ENCODE results near the gene GRK6. TPM values are rescaled to one million over a fixed set of nuclear protein-coding genes. Genes with fewer than 3 reads are reported as not detected.

GRK6 gene
- total RNA-seq, 1 donor from 2014 or later, result 59.4 TPM

DNA sequence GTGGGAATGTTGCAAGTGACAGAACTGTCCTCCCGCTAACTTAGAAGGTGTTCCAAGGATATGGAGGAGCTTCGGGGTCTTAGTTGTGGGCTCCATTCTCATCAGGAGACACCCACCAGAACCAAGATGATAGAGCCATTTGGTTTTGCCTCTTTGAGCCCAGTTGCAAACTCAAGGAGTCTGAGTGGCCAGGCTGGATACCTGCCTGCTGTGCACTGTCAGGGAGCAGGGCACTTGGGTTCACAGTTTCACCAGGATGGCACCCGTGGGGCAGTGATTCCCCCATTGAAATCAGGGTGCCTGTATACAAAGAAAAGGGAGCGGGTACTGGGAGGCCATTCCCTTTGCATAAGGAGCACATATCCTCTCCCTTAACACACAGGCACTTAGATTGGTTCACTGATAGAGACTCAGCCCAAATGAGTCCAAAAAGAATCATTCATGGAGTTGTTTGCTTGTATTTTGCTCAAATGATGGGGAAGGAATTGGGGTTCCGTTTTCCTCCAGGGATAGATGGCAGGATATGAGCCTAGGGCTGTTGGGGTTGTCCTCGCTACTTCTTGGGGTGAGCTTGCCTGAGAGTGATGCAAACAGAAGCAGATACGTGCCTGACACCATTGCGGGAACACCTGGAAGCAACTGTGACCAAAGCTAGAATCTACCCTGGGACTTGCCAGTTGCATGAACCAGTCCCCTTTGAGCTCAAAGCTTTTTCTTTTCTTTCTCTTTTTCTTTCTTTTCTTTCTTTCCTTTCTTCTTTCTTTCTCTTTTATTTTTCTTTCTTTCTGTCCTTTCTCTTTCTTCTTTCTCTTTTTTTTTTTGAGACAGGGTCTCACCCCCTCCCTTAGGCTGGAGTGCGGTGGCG is 18.8 kb downstream of the GRK6 start:
- Histone ChIP-seq H3K27ac (no peak overlapping the region), H3K4me3 (no peak overlapping the region), H3K36me3 (peaks cover 26% of the 10 kb centered on the region), H3K27me3 (ENCODE audit: low read depth) (peaks cover 11% of the 10 kb centered on the region), H3K4me1 (peaks cover 25% of the 10 kb centered on the region), H3K9me3 (no peaks in the 10 kb centered on the region)
- TF ChIP-seq, protein P1, sequence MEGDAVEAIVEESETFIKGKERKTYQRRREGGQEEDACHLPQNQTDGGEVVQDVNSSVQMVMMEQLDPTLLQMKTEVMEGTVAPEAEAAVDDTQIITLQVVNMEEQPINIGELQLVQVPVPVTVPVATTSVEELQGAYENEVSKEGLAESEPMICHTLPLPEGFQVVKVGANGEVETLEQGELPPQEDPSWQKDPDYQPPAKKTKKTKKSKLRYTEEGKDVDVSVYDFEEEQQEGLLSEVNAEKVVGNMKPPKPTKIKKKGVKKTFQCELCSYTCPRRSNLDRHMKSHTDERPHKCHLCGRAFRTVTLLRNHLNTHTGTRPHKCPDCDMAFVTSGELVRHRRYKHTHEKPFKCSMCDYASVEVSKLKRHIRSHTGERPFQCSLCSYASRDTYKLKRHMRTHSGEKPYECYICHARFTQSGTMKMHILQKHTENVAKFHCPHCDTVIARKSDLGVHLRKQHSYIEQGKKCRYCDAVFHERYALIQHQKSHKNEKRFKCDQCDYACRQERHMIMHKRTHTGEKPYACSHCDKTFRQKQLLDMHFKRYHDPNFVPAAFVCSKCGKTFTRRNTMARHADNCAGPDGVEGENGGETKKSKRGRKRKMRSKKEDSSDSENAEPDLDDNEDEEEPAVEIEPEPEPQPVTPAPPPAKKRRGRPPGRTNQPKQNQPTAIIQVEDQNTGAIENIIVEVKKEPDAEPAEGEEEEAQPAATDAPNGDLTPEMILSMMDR (IDR thresholded peaks at IDR 0.05), result no peak
- no peak for ATAC-seq
- intact Hi-C loops (cut with DNase I), result no loop called here
- DNase-seq, result no peak

DNA sequence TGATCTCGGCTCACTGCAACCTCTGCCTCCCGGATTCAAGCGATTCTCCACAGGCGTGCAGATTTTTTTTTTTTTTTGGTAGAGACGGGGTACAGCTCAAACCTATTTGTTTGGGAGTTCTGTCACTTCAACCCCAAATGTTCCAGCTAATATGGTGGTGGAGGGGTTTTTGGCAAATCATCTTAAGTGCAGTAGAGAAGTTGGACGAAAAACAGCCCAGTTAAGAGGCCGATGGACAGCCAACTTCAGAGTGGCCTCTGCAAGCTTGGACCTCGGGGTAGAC is 19.4 kb downstream of the GRK6 start:
- Histone ChIP-seq H3K27ac (no peak overlapping the region), H3K36me3 (peaks cover 20% of the 10 kb centered on the region), H3K4me3 (peak overlapping the region; percentile 58), H3K4me1 (peaks cover 25% of the 10 kb centered on the region), H3K27me3 (ENCODE audit: low read depth) (peaks cover 16% of the 10 kb centered on the region), H3K9me3 (no peaks in the 10 kb centered on the region)
- ATAC-seq (no peak), DNase-seq (no peak)
- intact Hi-C loops (cut with DNase I), result no loop called here
- TF ChIP-seq, protein P1 (IDR thresholded peaks at IDR 0.05), result no peak

DNA sequence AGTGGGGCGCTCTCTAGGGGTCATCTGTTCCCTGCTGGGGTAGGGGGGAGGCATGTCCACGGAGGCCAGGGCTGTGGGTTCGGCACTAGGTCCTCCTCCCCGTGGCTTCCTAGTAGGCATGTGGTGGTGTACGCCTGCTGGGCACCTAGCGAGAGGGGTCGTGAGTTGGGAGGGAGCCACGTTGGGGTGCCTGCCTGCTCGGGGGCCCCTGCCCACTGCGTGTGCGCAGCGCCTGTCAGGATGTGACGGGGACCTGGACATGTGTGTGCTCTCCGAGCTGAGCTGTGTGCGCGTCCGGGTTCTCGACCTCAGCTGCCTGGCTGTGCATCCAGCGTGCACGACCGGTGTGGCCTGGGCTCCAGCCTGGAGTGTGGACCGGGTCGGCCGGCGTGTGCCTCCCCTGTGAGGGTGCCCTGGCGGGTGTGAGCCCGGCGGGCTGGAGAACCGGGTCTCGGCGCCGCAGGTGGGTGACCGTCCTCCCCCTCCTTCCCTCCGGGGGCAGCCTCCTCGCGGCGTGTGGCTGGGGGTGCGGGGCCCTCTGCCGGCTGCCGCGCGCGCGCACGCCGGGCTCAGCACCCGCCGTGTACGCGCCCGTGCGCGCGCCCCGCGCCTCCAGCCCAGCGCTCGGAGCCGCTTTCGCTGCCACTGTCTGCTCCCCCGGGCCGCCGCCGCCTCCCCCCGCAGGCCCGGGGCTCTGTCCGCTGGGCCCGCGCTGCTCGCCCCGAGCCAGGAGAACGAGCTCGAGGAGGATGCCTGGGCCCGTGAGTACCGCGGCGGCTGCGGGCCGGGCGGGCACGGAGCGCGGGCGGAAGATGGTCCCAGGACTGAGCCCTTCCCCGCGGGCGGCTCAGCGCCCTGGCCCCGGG is 20.0 kb downstream of the GRK6 start, which contains the start of gene PRR7:
TSS of gene PRR7 (plus strand) at position 615 of the 866 bp plus-strand sequence. CDS start 8,254 bp downstream, outside the sequence.
- Histone ChIP-seq H3K4me3 (peak within 1 kb of the TSS; percentile 58), H3K4me1 (peaks cover 25% of the 10 kb centered on the region), H3K27ac (no peak within 1 kb of the TSS), H3K27me3 (ENCODE audit: low read depth) (peaks cover 19% of the 10 kb centered on the region), H3K36me3 (peaks cover 14% of the 10 kb centered on the region), H3K9me3 (no peaks in the 10 kb centered on the region)
- TF ChIP-seq, protein P1 (IDR thresholded peaks at IDR 0.05), result no peak
- DNase-seq (peak; percentile 77), ATAC-seq (peak; percentile 78 to 79)
- intact Hi-C loops (cut with DNase I), result no loop called here

DNA sequence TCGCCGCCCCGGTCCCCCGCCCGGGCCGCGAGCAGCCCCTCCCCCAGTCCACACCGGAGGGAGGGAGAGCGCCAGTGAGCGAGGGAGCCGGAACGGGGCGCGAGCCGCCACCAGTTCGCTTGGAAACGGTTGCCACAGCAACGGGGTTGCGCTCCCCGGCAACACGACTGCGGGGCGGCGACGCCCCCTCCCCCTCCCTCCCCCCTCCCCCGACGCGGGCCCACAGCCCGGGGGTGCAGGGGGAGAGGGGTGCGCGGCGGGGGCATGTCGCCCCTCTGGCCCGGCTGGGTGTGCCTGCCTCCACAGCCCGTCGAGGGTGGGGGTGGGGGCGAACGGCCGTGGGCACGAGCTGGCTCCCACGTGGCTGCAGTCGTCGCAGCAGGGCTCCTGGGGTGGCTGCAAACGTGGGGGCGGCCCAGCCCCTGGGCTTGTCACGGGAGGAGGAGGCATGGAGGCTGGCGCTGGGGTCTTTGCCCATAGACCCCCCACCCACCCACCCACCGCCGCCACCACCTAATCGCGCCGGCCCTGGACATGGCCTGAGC is 20.7 kb downstream of the GRK6 start:
- DNase-seq (peak; percentile 67), ATAC-seq (peak; percentile 22 to 33)
- H3K27ac ChIP-seq, result no peak overlapping the region
- H3K9me3 ChIP-seq, result no peaks in the 10 kb centered on the region
- H3K4me1 ChIP-seq, result peaks cover 25% of the 10 kb centered on the region
- H3K27me3 ChIP-seq (ENCODE audit: low read depth), result peaks cover 19% of the 10 kb centered on the region
- H3K4me3 ChIP-seq, result peak overlapping the region; percentile 58
- TF ChIP-seq, protein P1 (IDR thresholded peaks at IDR 0.05), result no peak
- intact Hi-C loops (cut with DNase I), result no loop called here
- peaks cover 7% of the 10 kb centered on the region for H3K36me3 ChIP-seq

DNA sequence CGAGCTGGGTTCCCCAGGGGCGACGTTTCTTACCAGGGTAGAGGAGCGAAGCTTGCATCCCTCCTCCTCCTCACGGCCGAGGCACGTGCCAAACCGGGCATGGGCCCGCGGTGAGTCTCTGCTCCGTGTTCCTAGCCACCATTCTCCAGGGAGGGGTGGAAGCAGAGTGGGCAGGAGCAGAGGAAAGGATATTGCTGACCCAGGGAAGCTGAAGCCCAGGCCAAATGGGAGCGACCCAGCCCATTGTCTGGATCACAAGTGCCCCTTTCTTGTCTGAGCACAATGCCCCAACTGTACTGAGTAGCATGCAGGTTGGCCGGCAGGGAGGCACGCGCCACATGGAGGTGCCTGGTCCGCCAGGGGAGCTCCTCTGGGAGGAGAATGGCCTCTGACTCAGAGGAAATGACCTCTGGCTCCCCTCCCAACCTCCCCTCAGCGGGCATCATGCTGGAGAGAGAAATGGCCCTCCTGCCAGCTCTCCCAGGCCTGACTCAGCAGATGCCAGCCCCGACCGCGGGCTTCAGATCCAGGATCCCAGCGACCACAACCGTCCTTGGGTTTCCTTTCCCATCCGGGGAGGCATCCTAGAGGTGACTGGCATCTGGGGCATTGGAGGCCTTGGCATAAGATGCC is 21.3 kb downstream of the GRK6 start:
- no peak overlapping the region for H3K4me3 ChIP-seq
- no peaks in the 10 kb centered on the region for H3K9me3 ChIP-seq
- H3K27me3 ChIP-seq (ENCODE audit: low read depth), result peaks cover 22% of the 10 kb centered on the region
- H3K27ac ChIP-seq, result no peak overlapping the region
- ATAC-seq (peak; percentile 11 to 17), DNase-seq (no peak)
- H3K36me3 ChIP-seq, result peaks cover 1% of the 10 kb centered on the region
- TF ChIP-seq, protein P1 (IDR thresholded peaks at IDR 0.05), result no peak
- peaks cover 25% of the 10 kb centered on the region for H3K4me1 ChIP-seq
- intact Hi-C loops (cut with DNase I), result no loop called here

Measured in lower lobe of right lung (tissue), 2 donors.